IMR-90 (cell line): ENCODE data around the gene NLRP1. TPM values are rescaled to one million over a fixed set of nuclear protein-coding genes. Genes with fewer than 3 reads are reported as not detected.

ENCODE experiments used
- ATAC-seq: fragments of 200-7000 bp; cut with Tn5 transposase; 2 replicates; pipeline ENCODE4 v1.9.1; 2020; ENCODE audit warnings: low read depth, mild to moderate bottlenecking, moderate library complexity
- BruUV-seq: library from RNA; stranded (reverse); fragments of 400-500 nt; replicated peaks from 2 replicates; lab custom pipeline; 2021; lab: Mats Ljungman, UMichigan
- CTCF ChIA-PET: fragments of 300-600 bp; formaldehyde crosslinking; extraction: SDS; loops from one replicate; lab custom pipeline; 2021; ENCODE audit warnings: antibody characterized with exemption; lab: Yijun Ruan, JAX
- POLR2A ChIA-PET: fragments of 300-600 bp; sonication (Branson Sonifier 250); formaldehyde crosslinking; loops from one replicate; lab custom pipeline; 2022; ENCODE audit warnings: antibody characterized with exemption; ENCODE audit not compliant: unreplicated experiment; lab: Charles Lee
- DNase-seq: peaks from one replicate; pipeline ENCODE4 v3.0.0; 2013
- H2AFZ ChIP-seq: replicated peaks from 2 replicates; pipeline ENCODE3; 2013; ENCODE audit warnings: low read length, mild to moderate bottlenecking; ENCODE audit not compliant: poor library complexity
- H2AK5ac ChIP-seq: 2 replicates; pipeline ENCODE4 v1.6.1; 2013; ENCODE audit warnings: low read depth, low read length, inconsistent platforms
- H2AK9ac ChIP-seq: replicated peaks from 2 replicates; pipeline ENCODE3; 2013; ENCODE audit warnings: mild to moderate bottlenecking, low read depth, low read length, moderate library complexity; ENCODE audit not compliant: poor library complexity
- H2BK120ac ChIP-seq: 2 replicates; pipeline ENCODE4 v1.6.1; 2013; ENCODE audit warnings: low read depth, low read length, inconsistent platforms
- H2BK15ac ChIP-seq: 3 replicates; pipeline ENCODE4 v1.6.1; 2013; ENCODE audit warnings: low read depth, low read length, inconsistent platforms
- H2BK20ac ChIP-seq: 2 replicates; pipeline ENCODE4 v1.6.1; 2013; ENCODE audit warnings: low read depth, mild to moderate bottlenecking, inconsistent platforms, low read length, moderate library complexity
- H2BK5ac ChIP-seq: 2 replicates; pipeline ENCODE4 v1.6.1; 2013; ENCODE audit warnings: mild to moderate bottlenecking, low read depth, low read length, inconsistent platforms; ENCODE audit not compliant: poor library complexity, severe bottlenecking
- H3K14ac ChIP-seq: replicated peaks from 2 replicates; pipeline ENCODE4 v1.6.1; 2013; ENCODE audit warnings: low read depth, low read length, inconsistent platforms
- H3K18ac ChIP-seq: 2 replicates; pipeline ENCODE4 v1.6.1; 2013; ENCODE audit warnings: low read depth, low read length, control low read depth
- H3K23ac ChIP-seq: 2 replicates; pipeline ENCODE4 v1.6.1; 2013; ENCODE audit warnings: low read depth, low read length, inconsistent platforms
- H3K27ac ChIP-seq: 2 replicates; pipeline ENCODE4 v1.5.1; 2013; ENCODE audit warnings: mild to moderate bottlenecking, control low read depth, low read length; ENCODE audit not compliant: insufficient read depth
- H3K27me3 ChIP-seq: 2 replicates; pipeline ENCODE4 v1.6.1; 2013; ENCODE audit warnings: low read length; ENCODE audit not compliant: control insufficient read depth, insufficient read depth
- H3K36me3 ChIP-seq: 2 replicates; pipeline ENCODE4 v1.6.1; 2013; ENCODE audit warnings: low read length, mixed read lengths; ENCODE audit not compliant: control insufficient read depth, insufficient read depth
- H3K4ac ChIP-seq: 2 replicates; pipeline ENCODE4 v1.6.1; 2013; ENCODE audit warnings: low read depth, low read length, inconsistent platforms
- H3K4me1 ChIP-seq: 2 replicates; pipeline ENCODE4 v1.6.1; 2013; ENCODE audit warnings: low read length, mixed read lengths; ENCODE audit not compliant: control insufficient read depth, insufficient read depth
- H3K4me2 ChIP-seq: 2 replicates; pipeline ENCODE4 v1.6.1; 2013; ENCODE audit warnings: low read depth, mild to moderate bottlenecking, control low read depth, low read length, moderate library complexity
- H3K4me3 ChIP-seq: 2 replicates; pipeline ENCODE4 v1.5.1; 2013; ENCODE audit warnings: low read depth, mild to moderate bottlenecking, control low read depth, low read length, moderate library complexity; ENCODE audit not compliant: insufficient read depth
- H3K56ac ChIP-seq: 2 replicates; pipeline ENCODE4 v1.6.1; 2013; ENCODE audit warnings: low read length, inconsistent platforms; ENCODE audit not compliant: insufficient read depth; ENCODE audit errors: extremely low read depth
- H3K79me1 ChIP-seq, 2 experiments: 2 replicates each; pipeline ENCODE4 v1.6.1; 2013; ENCODE audit warnings: low read length in 2 of 2, inconsistent platforms in 1 of 2, low read depth in 1 of 2
- H3K9ac ChIP-seq: 2 replicates; pipeline ENCODE4 v1.6.1; 2013; ENCODE audit warnings: low read depth, low read length, control low read depth
- H3K9me1 ChIP-seq: 2 replicates; pipeline ENCODE4 v1.6.1; 2013; ENCODE audit warnings: low read length, inconsistent platforms; ENCODE audit not compliant: insufficient read depth
- H3K9me3 ChIP-seq: 2 replicates; pipeline ENCODE4 v1.6.1; 2013; ENCODE audit warnings: low read length; ENCODE audit not compliant: control insufficient read depth, insufficient read depth
- H4K20me1 ChIP-seq: 2 replicates; pipeline ENCODE4 v1.6.1; 2013; ENCODE audit warnings: low read length, inconsistent platforms; ENCODE audit not compliant: insufficient read depth
- H4K5ac ChIP-seq: 2 replicates; pipeline ENCODE4 v1.6.1; 2013; ENCODE audit warnings: mild to moderate bottlenecking, low read depth, low read length, control low read depth
- H4K8ac ChIP-seq, 2 experiments: 2 replicates each; pipeline ENCODE4 v1.6.1; 2013; ENCODE audit warnings: low read depth in 2 of 2, low read length in 2 of 2, control low read depth in 1 of 2, inconsistent platforms in 1 of 2
- H4K91ac ChIP-seq: 2 replicates; pipeline ENCODE4 v1.6.1; 2013; ENCODE audit warnings: low read depth, low read length, inconsistent platforms; ENCODE audit not compliant: insufficient read depth
- MAFK ChIP-seq: IDR thresholded peaks from 2 replicates; pipeline ENCODE4 v1.6.1; 2012; ENCODE audit warnings: low read depth, low read length, improper control_type of control experiment
- WGBS, 2 experiments: methylation state at CpG; one replicate each; pipeline versions ENCODE4 v1.1.5 to v1.1.7; 2013; ENCODE audit warnings: missing lambda C conversion rate in 2 of 2; ENCODE audit not compliant: insufficient read length in 1 of 2; ENCODE audit errors: extremely low coverage in 2 of 2; 5-methylcytosine and 5-hydroxymethylcytosine counted together
- dilution Hi-C: fragments of 300-500 bp; cut with HindIII; formaldehyde crosslinking; loops from one replicate; pipeline ENCODE4 v1.14.3; 2018; ENCODE audit warnings: low sequenced_read_pairs; ENCODE audit not compliant: unreplicated experiment
- in situ Hi-C: fragments of 300-500 bp; cut with MboI; formaldehyde crosslinking; loops from 3 replicates; pipeline ENCODE4 v1.14.3; 2019; ENCODE audit warnings: low sequenced_read_pairs, inconsistent platforms, mixed read lengths
- intact Hi-C: fragments of 100-400 bp; cut with micrococcal nuclease; formaldehyde crosslinking; loops from 2 replicates; pipeline ENCODE4 v1.10.0; 2022
- polyA plus RNA-seq, 3 experiments: library from polyadenylated mRNA; depleted of rRNA; stranded (reverse); fragments of >200 nt; gene quantifications; 2 replicates each; pipeline ENCODE4 v1.2.3, GENCODE V29; 2012; ENCODE audit warnings: low replicate concordance in 1 of 3
- total RNA-seq: library from RNA; depleted of rRNA; stranded (reverse); fragments of >200 nt; gene quantifications from 2 replicates; pipeline ENCODE4 v1.2.3, GENCODE V29; 2012

The NLRP1 gene
- total and polyA plus RNA-seq, 2 of the 4 experiments (the other 2 are of a cell fraction) = 134 to 340 TPM

- Histone ChIP-seq H2AK5ac (no peak overlapping the region), H4K91ac (no peak overlapping the region), H4K5ac (no peak overlapping the region), H2BK5ac (no peak overlapping the region), H4K20me1 (no peaks in the 10 kb centered on the region), H3K27ac (no peak overlapping the region), H3K9ac (no peak overlapping the region), H3K9me1 (no peaks in the 10 kb centered on the region), H3K4me2 (no peak overlapping the region), H3K9me3 (no peaks in the 10 kb centered on the region), H3K23ac (no peak overlapping the region), H3K4me1 (no peaks in the 10 kb centered on the region), H3K14ac (no peak overlapping the region), H2AFZ (no peak overlapping the region), H2BK120ac (no peak overlapping the region), H4K8ac (no peak overlapping the region), H3K4me3 (no peak overlapping the region), H2BK15ac (no peak overlapping the region), H3K18ac (no peak overlapping the region), H3K27me3 (peaks cover 1% of the 10 kb centered on the region), H3K4ac (no peak overlapping the region), H2AK9ac (no peak overlapping the region), H2BK20ac (no peak overlapping the region), H3K56ac (no peak overlapping the region), H3K79me1 (no peaks in the 10 kb centered on the region), H3K36me3 (no peaks in the 10 kb centered on the region)
- DNase-seq (peak; percentile 46), ATAC-seq (no peak)
- WGBS, 2 experiments = no CpG with 5 or more reads among the region's 2 CpGs
- no peak for TF ChIP-seq MAFK
- in situ Hi-C loops = no loop called here
- intact Hi-C loops = no loop called here
- dilution Hi-C loops = no loop called here
- BruUV-seq = no TSS peak
- POLR2A ChIA-PET = no interaction called here
- CTCF ChIA-PET = no interaction called here
Observed at GRCh38 chr17:5630434-5630833, 46.1 kb upstream of the NLRP1 start.
